DND-41 (cell line): ENCODE measurements around the gene TMEM178B.

Experiments
- ATAC-seq: fragments of 200-7000 bp; cut with Tn5 transposase; 3 replicates; pipeline ENCODE4 v1.9.1; 2021; ENCODE audit warnings: low read depth; ENCODE audit not compliant: insufficient read depth
- DNase-seq: peaks from one replicate; pipeline ENCODE4 v3.0.0-alpha.2; 2020
- H2AFZ ChIP-seq: 2 replicates; pipeline ENCODE4 v1.6.0; 2012; ENCODE audit warnings: low read depth, low read length
- H3K27ac ChIP-seq: 2 replicates; pipeline ENCODE4 v1.5.1; 2012; ENCODE audit warnings: low read length, inconsistent platforms
- H3K27me3 ChIP-seq: fragments of 200-600 bp; sonication (generic); 2 replicates; pipeline ENCODE4 v1.6.0; 2012; ENCODE audit warnings: low read length, mild to moderate bottlenecking, inconsistent platforms; ENCODE audit not compliant: insufficient read depth, poor library complexity
- H3K36me3 ChIP-seq: 2 replicates; pipeline ENCODE4 v1.5.1; 2012; ENCODE audit warnings: low read length, inconsistent platforms; ENCODE audit not compliant: insufficient read depth
- H3K4me1 ChIP-seq: 2 replicates; pipeline ENCODE4 v1.5.1; 2012; ENCODE audit warnings: mild to moderate bottlenecking, low read length; ENCODE audit not compliant: insufficient read depth
- H3K4me2 ChIP-seq: 2 replicates; pipeline ENCODE4 v1.6.0; 2012; ENCODE audit warnings: mild to moderate bottlenecking, moderate library complexity, low read length, inconsistent platforms; ENCODE audit not compliant: insufficient read depth
- H3K4me3 ChIP-seq, 2 experiments: fragments of 200-600 bp in 1 of 2; shearing (Covaris generic) in 1 of 2; 2 replicates each; pipeline ENCODE4 v1.5.1; 2012 to 2016; ENCODE audit warnings: inconsistent platforms in 2 of 2, low read length in 2 of 2, mild to moderate bottlenecking in 2 of 2, low read depth in 1 of 2, moderate library complexity in 1 of 2
- H3K79me2 ChIP-seq: 2 replicates; pipeline ENCODE4 v1.6.0; 2012; ENCODE audit warnings: low read length, inconsistent platforms; ENCODE audit not compliant: insufficient read depth
- H3K9ac ChIP-seq: 2 replicates; pipeline ENCODE4 v1.6.0; 2012; ENCODE audit warnings: low read depth, mild to moderate bottlenecking, inconsistent platforms, low read length, moderate library complexity
- H3K9me3 ChIP-seq: 2 replicates; pipeline ENCODE4 v1.5.1; 2012; ENCODE audit warnings: low read length, moderate library complexity, mild to moderate bottlenecking, inconsistent platforms; ENCODE audit not compliant: insufficient read depth, severe bottlenecking
- H4K20me1 ChIP-seq: 2 replicates; pipeline ENCODE4 v1.6.0; 2012; ENCODE audit warnings: low read length; ENCODE audit not compliant: insufficient read depth
- EZH2 ChIP-seq: IDR thresholded peaks from 3 replicates; pipeline ENCODE4 v1.6.1; 2012; ENCODE audit warnings: borderline replicate concordance, low read depth, mild to moderate bottlenecking, moderate library complexity, low read length, inconsistent platforms; ENCODE audit not compliant: severe bottlenecking
- TF ChIP-seq, protein P1 (sequence below): IDR thresholded peaks from 2 replicates; pipeline ENCODE4 v1.5.1; 2012; ENCODE audit warnings: borderline replicate concordance, low read length, moderate library complexity, mild to moderate bottlenecking; ENCODE audit not compliant: poor library complexity, severe bottlenecking; ENCODE audit errors: extremely low read depth

The TMEM178B gene

DNA sequence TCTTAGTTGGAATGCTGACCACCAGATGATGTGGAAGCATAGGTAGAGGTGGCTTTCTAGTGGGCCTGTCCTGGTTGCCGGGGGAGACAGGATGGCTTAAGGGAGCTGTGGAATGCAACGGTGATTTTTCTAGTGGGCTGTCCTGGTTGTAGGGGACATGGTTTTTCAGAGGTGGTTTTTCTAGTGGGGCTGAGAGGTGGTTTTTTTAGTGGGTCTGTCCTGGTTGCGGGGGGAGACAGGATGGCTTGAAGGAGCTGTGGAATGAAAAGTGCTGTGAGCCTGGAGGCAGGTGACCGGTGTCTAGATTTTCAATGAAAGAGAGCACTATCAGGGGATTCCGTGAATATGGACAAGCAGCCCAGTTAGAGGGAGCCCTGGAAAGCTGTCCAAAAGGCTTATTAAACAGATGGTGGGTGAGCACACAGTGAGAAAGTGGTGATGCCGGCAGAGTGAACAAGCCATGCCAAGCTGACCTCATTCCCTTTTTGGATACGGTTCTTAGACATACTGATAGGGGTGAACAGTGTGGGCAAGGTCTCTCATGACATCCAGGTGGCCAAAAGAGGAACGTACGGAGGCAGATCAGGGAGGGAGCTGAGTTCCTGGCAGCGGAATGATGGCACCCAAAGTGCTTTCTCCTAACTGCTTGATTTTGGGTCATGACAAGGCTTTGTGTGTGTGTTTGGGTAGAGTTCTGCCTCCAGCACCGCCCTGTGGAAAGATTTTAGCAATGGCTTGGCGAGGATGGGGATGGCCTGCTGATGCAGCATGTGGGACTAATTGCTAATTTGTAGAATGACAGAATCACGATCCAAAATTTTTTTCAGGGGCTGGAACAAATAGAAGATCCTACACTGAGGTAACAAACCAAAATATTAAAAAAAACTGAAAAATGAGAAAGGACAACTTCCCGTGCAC is 126.6 kb downstream of the TMEM178B start:
- H3K4me2 ChIP-seq: no peak overlapping the region
- no peak overlapping the region for H2AFZ ChIP-seq
- H3K27ac ChIP-seq: no peak overlapping the region
- H3K79me2 ChIP-seq: no peaks in the 10 kb centered on the region
- no peaks in the 10 kb centered on the region for H3K9me3 ChIP-seq
- H3K36me3 ChIP-seq: no peaks in the 10 kb centered on the region
- no peaks in the 10 kb centered on the region for H3K4me1 ChIP-seq
- ATAC-seq: no peak
- no peaks in the 10 kb centered on the region for H4K20me1 ChIP-seq
- TF ChIP-seq, protein P1, sequence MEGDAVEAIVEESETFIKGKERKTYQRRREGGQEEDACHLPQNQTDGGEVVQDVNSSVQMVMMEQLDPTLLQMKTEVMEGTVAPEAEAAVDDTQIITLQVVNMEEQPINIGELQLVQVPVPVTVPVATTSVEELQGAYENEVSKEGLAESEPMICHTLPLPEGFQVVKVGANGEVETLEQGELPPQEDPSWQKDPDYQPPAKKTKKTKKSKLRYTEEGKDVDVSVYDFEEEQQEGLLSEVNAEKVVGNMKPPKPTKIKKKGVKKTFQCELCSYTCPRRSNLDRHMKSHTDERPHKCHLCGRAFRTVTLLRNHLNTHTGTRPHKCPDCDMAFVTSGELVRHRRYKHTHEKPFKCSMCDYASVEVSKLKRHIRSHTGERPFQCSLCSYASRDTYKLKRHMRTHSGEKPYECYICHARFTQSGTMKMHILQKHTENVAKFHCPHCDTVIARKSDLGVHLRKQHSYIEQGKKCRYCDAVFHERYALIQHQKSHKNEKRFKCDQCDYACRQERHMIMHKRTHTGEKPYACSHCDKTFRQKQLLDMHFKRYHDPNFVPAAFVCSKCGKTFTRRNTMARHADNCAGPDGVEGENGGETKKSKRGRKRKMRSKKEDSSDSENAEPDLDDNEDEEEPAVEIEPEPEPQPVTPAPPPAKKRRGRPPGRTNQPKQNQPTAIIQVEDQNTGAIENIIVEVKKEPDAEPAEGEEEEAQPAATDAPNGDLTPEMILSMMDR: no peak
- TF ChIP-seq EZH2: no peak
- H3K9ac ChIP-seq: no peak overlapping the region
- DNase-seq: no peak
- no peaks in the 10 kb centered on the region for H3K27me3 ChIP-seq
- H3K4me3 ChIP-seq: no peak overlapping the region

DNA sequence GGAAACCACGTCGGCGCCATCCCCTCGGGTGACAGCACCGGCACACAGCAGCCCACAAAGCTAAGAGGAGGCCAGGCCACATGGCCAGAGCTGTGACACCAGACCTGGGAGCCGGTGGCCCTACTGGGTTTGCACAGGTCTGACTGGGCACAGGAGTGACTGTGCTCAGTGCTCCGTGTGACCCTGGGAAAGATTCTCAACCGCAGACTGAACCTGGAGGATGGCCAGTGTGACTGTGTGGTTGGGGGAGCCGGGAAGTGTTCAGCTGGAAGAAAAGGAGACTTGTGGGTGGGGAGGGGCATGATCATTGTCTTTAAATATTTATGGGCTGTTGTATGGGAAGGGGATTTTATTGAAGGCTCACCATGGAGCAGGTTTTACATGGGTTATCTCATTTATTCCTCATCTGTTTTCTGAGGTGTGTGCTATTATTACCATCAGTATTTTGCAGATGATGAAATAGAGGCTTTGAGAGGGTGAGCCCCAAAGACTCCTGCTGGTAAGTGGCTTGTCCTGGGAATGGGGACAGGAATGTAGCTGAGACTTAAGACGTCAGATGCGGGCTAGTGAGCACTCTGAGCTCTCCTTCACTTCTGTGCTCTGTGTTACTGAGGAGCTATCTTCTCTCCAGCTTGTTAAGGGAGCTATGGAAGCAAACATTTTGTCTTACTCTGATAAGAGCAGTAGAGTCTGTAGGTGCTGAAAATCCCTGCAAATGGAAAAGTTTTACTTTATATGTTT is 127.5 kb downstream of the TMEM178B start:
- H3K27ac ChIP-seq: no peak overlapping the region
- no peaks in the 10 kb centered on the region for H3K9me3 ChIP-seq
- H3K27me3 ChIP-seq: no peaks in the 10 kb centered on the region
- no peaks in the 10 kb centered on the region for H3K4me1 ChIP-seq
- no peaks in the 10 kb centered on the region for H3K36me3 ChIP-seq
- ATAC-seq: no peak
- no peak overlapping the region for H3K9ac ChIP-seq
- H4K20me1 ChIP-seq: no peaks in the 10 kb centered on the region
- no peak overlapping the region for H3K4me2 ChIP-seq
- no peak for DNase-seq
- H2AFZ ChIP-seq: no peak overlapping the region
- no peaks in the 10 kb centered on the region for H3K79me2 ChIP-seq
- TF ChIP-seq, protein P1: no peak
- TF ChIP-seq EZH2: no peak
- no peak overlapping the region for H3K4me3 ChIP-seq

DNA sequence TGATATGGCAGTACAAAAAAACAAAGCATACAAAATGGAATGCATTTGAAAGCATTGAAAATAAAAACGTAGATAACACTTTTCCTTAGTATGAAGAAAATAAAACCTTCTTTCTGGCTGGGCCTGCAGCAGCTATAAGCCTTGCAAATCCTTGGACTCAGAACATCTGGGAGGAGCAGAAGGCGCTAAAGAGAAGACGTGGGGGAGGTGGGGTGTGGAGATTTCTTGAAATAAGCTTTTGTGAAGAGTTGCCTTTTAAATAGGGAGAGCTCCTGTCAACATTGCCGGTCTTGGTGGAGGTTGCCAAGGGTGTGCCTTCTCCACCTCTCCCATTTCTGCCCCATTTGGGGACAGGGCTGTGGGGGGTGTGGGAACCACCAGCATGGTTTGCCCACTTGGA is 128.7 kb downstream of the TMEM178B start:
- no peak overlapping the region for H3K9ac ChIP-seq
- H2AFZ ChIP-seq: no peak overlapping the region
- no peak overlapping the region for H3K4me3 ChIP-seq
- ATAC-seq (no peak), DNase-seq (no peak)
- H4K20me1 ChIP-seq: no peaks in the 10 kb centered on the region
- H3K4me2 ChIP-seq: no peak overlapping the region
- H3K4me1 ChIP-seq: no peaks in the 10 kb centered on the region
- H3K27me3 ChIP-seq: no peaks in the 10 kb centered on the region
- no peaks in the 10 kb centered on the region for H3K79me2 ChIP-seq
- TF ChIP-seq EZH2: no peak
- TF ChIP-seq, protein P1: no peak
- H3K9me3 ChIP-seq: no peaks in the 10 kb centered on the region
- H3K36me3 ChIP-seq: no peaks in the 10 kb centered on the region
- no peak overlapping the region for H3K27ac ChIP-seq
